ENCODE measurements around the gene SIM2.

The SIM2 gene

DNA sequence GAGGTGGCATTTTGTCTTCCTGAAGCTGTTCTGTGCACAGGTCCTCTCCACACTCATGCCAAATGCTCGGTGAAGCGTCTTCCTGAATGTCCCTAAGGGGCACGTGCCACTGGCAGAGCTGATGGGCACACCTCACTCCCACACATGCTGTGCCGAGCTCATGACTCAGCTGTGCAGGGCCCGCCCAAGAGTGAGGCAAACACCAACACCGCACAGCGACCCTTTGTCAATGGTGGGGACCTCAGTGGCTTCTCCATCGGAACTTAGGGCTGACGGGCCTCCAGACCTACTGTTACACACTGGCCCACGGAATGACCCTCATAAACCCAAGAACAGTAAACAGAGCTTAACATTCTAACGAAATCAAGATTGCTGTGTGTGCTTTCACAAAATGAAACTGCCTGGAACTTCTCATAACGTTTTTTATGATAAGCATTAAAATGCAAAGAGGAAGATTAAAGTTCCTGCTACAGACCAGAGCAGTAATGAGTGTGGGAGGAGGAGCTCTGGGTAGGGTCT lies 89.3 kb downstream of the SIM2 start:
- H3K27me3 ChIP-seq (ENCODE audit: control insufficient read depth in 1 of 2, insufficient read depth in 2 of 2, low read length in 2 of 2) = no peaks in the 10 kb centered on the region
- H3K9me3 ChIP-seq (ENCODE audit: control insufficient read depth in 2 of 2, low read length in 2 of 2) = no peaks in the 10 kb centered on the region
- H3K27ac ChIP-seq (ENCODE audit: low read length) = no peak overlapping the region
- H3K4me1 ChIP-seq (ENCODE audit: control insufficient read depth, insufficient read depth, low read length) = no peaks in the 10 kb centered on the region
- H3K9ac ChIP-seq (ENCODE audit: low read length in 2 of 2) = no peak overlapping the region
- H3K4me3 ChIP-seq (ENCODE audit: low read length in 2 of 2) = no peak overlapping the region
- no peaks in the 10 kb centered on the region for H3K36me3 ChIP-seq (ENCODE audit: control insufficient read depth in 2 of 2, insufficient read depth in 2 of 2, low read length in 2 of 2)

GRCh38 chr21:36790616-36791015 lies 91.7 kb downstream of the SIM2 start:
- no peaks in the 10 kb centered on the region for H3K36me3 ChIP-seq (ENCODE audit: control insufficient read depth in 2 of 2, insufficient read depth in 2 of 2, low read length in 2 of 2)
- H3K27ac ChIP-seq (ENCODE audit: low read length) = no peak overlapping the region
- H3K4me3 ChIP-seq (ENCODE audit: low read length in 2 of 2) = no peak overlapping the region
- H3K9me3 ChIP-seq (ENCODE audit: control insufficient read depth in 2 of 2, low read length in 2 of 2) = no peaks in the 10 kb centered on the region
- H3K4me1 ChIP-seq (ENCODE audit: control insufficient read depth, insufficient read depth, low read length) = no peaks in the 10 kb centered on the region
- H3K27me3 ChIP-seq (ENCODE audit: control insufficient read depth in 1 of 2, insufficient read depth in 2 of 2, low read length in 2 of 2) = no peaks in the 10 kb centered on the region
- no peak overlapping the region for H3K9ac ChIP-seq (ENCODE audit: low read length in 2 of 2)

- H3K36me3 ChIP-seq (ENCODE audit: control insufficient read depth in 2 of 2, insufficient read depth in 2 of 2, low read length in 2 of 2) = no peaks in the 10 kb centered on the region
- peaks cover 0 to 2% of the 10 kb centered on the region in 2 donors for H3K9me3 ChIP-seq (ENCODE audit: control insufficient read depth in 2 of 2, low read length in 2 of 2)
- no peak overlapping the region for H3K4me3 ChIP-seq (ENCODE audit: low read length in 2 of 2)
- H3K4me1 ChIP-seq (ENCODE audit: control insufficient read depth, insufficient read depth, low read length) = no peaks in the 10 kb centered on the region
- no peak overlapping the region for H3K27ac ChIP-seq (ENCODE audit: low read length)
- no peaks in the 10 kb centered on the region for H3K27me3 ChIP-seq (ENCODE audit: control insufficient read depth in 1 of 2, insufficient read depth in 2 of 2, low read length in 2 of 2)
- no peak overlapping the region for H3K9ac ChIP-seq (ENCODE audit: low read length in 2 of 2)
Observed at GRCh38 chr21:36791180-36791579, 92.3 kb downstream of the SIM2 start.

GRCh38 chr21:36791695-36792470 lies 93.0 kb downstream of the SIM2 start:
- Histone ChIP-seq H3K4me1 (ENCODE audit: control insufficient read depth, insufficient read depth, low read length) (no peaks in the 10 kb centered on the region), H3K4me3 (ENCODE audit: low read length in 2 of 2) (no peak overlapping the region), H3K27me3 (ENCODE audit: control insufficient read depth in 1 of 2, insufficient read depth in 2 of 2, low read length in 2 of 2) (no peaks in the 10 kb centered on the region), H3K9ac (ENCODE audit: low read length in 2 of 2) (no peak overlapping the region), H3K9me3 (ENCODE audit: control insufficient read depth in 2 of 2, low read length in 2 of 2) (peaks cover 0 to 5% of the 10 kb centered on the region in 2 donors), H3K36me3 (ENCODE audit: control insufficient read depth in 2 of 2, insufficient read depth in 2 of 2, low read length in 2 of 2) (no peaks in the 10 kb centered on the region), H3K27ac (ENCODE audit: low read length) (no peak overlapping the region)

DNA sequence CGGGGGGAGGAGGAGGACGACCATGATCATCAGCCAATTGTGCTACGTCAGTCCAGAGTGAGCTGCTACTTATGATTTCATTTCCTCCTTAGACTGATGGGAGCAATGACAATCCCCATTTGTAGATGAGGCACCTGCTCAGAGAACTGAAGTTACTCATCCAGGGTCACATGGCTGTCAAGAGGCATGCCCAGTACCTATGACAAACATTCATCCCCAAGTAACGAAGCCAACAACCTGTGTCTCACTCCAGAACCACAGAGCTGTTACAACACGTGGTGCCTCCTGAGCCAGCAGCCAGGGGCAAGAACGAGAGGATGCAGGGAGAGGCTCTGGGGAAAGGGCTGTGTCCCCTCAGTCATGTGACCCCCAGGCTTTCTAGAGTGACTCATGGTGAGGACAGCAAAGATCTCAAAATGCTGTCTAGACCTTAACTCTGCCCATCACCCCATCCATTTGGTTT lies 93.6 kb downstream of the SIM2 start:
- Histone ChIP-seq H3K27me3 (ENCODE audit: control insufficient read depth in 1 of 2, insufficient read depth in 2 of 2, low read length in 2 of 2) (no peaks in the 10 kb centered on the region), H3K4me1 (ENCODE audit: control insufficient read depth, insufficient read depth, low read length) (no peaks in the 10 kb centered on the region), H3K4me3 (ENCODE audit: low read length in 2 of 2) (no peak overlapping the region), H3K27ac (ENCODE audit: low read length) (no peak overlapping the region), H3K9ac (ENCODE audit: low read length in 2 of 2) (no peak overlapping the region), H3K9me3 (ENCODE audit: control insufficient read depth in 2 of 2, low read length in 2 of 2) (peaks cover 0 to 5% of the 10 kb centered on the region in 2 donors), H3K36me3 (ENCODE audit: control insufficient read depth in 2 of 2, insufficient read depth in 2 of 2, low read length in 2 of 2) (no peaks in the 10 kb centered on the region)

DNA sequence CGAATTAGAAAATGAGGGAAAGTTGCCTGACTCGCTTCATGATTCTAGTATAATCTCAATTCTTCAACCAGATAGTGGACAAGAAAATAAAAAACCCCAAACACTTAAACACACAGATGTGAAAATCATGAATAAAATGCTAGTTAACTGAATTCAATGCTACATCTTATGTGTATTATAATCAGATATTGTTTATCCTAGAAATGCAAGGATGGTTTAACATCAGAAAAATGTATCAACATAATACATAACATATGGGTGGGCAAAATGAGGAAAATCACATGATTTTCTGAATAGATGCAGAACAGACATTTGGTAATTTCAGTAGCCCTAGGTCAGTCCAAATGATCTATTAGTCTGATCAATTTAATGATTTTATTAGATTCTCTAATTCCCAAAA lies 97.2 kb downstream of the SIM2 start:
- no peak overlapping the region for H3K9ac ChIP-seq (ENCODE audit: low read length in 2 of 2)
- no peaks in the 10 kb centered on the region for H3K36me3 ChIP-seq (ENCODE audit: control insufficient read depth in 2 of 2, insufficient read depth in 2 of 2, low read length in 2 of 2)
- no peaks in the 10 kb centered on the region for H3K4me1 ChIP-seq (ENCODE audit: control insufficient read depth, insufficient read depth, low read length)
- no peak overlapping the region for H3K27ac ChIP-seq (ENCODE audit: low read length)
- peaks cover 0 to 5% of the 10 kb centered on the region in 2 donors for H3K9me3 ChIP-seq (ENCODE audit: control insufficient read depth in 2 of 2, low read length in 2 of 2)
- H3K27me3 ChIP-seq (ENCODE audit: control insufficient read depth in 1 of 2, insufficient read depth in 2 of 2, low read length in 2 of 2) = no peaks in the 10 kb centered on the region
- H3K4me3 ChIP-seq (ENCODE audit: low read length in 2 of 2) = no peak overlapping the region

GRCh38 chr21:36798491-36798890 lies 99.6 kb downstream of the SIM2 start:
- Histone ChIP-seq H3K9me3 (ENCODE audit: control insufficient read depth in 2 of 2, low read length in 2 of 2) (peaks cover 0 to 5% of the 10 kb centered on the region in 2 donors), H3K27ac (ENCODE audit: low read length) (no peak overlapping the region), H3K4me1 (ENCODE audit: control insufficient read depth, insufficient read depth, low read length) (no peaks in the 10 kb centered on the region), H3K36me3 (ENCODE audit: control insufficient read depth in 2 of 2, insufficient read depth in 2 of 2, low read length in 2 of 2) (no peaks in the 10 kb centered on the region), H3K27me3 (ENCODE audit: control insufficient read depth in 1 of 2, insufficient read depth in 2 of 2, low read length in 2 of 2) (no peaks in the 10 kb centered on the region), H3K9ac (ENCODE audit: low read length in 2 of 2) (no peak overlapping the region), H3K4me3 (ENCODE audit: low read length in 2 of 2) (no peak overlapping the region)
